Measurements from ENCODE around the gene TMEM44.

- TF ChIP-seq KLF16 (tag by site-specific recombination; IDR thresholded peaks at IDR 0.05), result no peak
- TF ChIP-seq CTCF (tag by site-specific recombination; IDR thresholded peaks at IDR 0.05), result peak; percentile 82
- TF ChIP-seq PATZ1 (tag by site-specific recombination; IDR thresholded peaks at IDR 0.05), result 0 out of 2 replicates have a peak, but pooled peaks have one; percentile 10
- TF ChIP-seq KLF8 (tag by site-specific recombination; IDR thresholded peaks at IDR 0.05), result no peak
- no peak for TF ChIP-seq ZNF280C (tag by site-specific recombination; IDR thresholded peaks at IDR 0.05)
- no peak for TF ChIP-seq TCF7L2 (IDR thresholded peaks at IDR 0.05; ENCODE audit: borderline replicate concordance, low read depth, low read length)
- peak; percentile 40; the same call in 1 of the 2 replicates for TF ChIP-seq PRDM10 (tag by site-specific recombination; IDR thresholded peaks at IDR 0.05)
- TF ChIP-seq ZNF114 (tag by site-specific recombination; IDR thresholded peaks at IDR 0.05), result no peak
- no peak for TF ChIP-seq ZNF548 (tag by site-specific recombination; IDR thresholded peaks at IDR 0.05)
These were observed 49.6 kb upstream of the TMEM44 start for GRCh38 chr3:194682694-194683310.

Measured in HEK293 (cell line).